ENCODE results near the gene REN. TPM values are rescaled to one million over a fixed set of nuclear protein-coding genes. Genes with fewer than 3 reads are reported as not detected.

Gene REN
- total RNA-seq, 3 donors from 2014 or later (not counting 1 experiment from before 2014, with no cell fraction given): not detected

DNA sequence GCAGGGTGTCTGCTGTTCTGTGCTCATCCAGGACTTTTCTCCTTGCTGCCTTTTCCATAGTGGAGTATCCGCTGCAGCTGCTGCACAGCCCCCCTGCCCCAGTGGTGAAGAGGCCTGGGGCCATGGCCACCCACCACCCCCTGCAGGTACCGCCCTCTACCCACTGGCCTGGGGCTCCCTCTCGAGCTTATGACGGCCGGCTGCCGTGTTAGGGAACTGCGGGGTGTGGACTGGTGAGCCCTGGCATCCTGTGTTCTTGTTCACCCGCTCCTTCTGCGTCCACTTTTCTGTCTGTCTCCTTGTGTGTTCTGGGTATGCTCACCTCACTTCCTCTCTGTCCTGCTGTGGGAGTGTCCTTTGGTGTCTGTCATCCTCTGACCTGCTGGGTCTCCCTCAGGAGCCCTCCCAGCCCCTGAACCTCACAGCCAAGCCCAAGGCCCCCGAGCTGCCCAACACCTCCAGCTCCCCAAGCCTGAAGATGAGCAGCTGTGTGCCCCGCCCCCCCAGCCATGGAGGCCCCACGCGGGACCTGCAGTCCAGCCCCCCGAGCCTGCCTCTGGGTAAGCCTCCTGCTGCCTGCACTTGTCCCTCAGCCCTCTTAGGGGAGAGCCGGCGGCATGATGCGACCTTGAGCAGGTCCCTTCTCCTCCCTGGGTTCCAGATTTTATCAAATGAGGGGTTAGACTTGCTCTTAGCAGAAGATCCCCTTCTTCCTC, 44.1 kb downstream of the REN start:
- Histone ChIP-seq H3K27me3 (ENCODE audit: control insufficient read depth, insufficient read depth, low read length) (no peaks in the 10 kb centered on the region), H3K4me3 (ENCODE audit: low read length) (no peak overlapping the region), H3K4me1 (ENCODE audit: control insufficient read depth, insufficient read depth, low read length) (no peaks in the 10 kb centered on the region), H3K36me3 (ENCODE audit: control insufficient read depth, insufficient read depth, low read length) (peaks cover 28% of the 10 kb centered on the region), H3K9me3 (ENCODE audit: control insufficient read depth, insufficient read depth, low read length) (no peaks in the 10 kb centered on the region), H3K27ac (ENCODE audit: low read length) (no peak overlapping the region)
- H3K27me3 Mint-ChIP-seq (ENCODE audit: low read depth in 2 of 2): no peaks in the 10 kb centered on the region
- 90% methylated on average over 17 of the region's 17 CpGs for WGBS (ENCODE audit: insufficient coverage)
- ATAC-seq (no peak), DNase-seq (no peak)
- TF ChIP-seq, protein P1, sequence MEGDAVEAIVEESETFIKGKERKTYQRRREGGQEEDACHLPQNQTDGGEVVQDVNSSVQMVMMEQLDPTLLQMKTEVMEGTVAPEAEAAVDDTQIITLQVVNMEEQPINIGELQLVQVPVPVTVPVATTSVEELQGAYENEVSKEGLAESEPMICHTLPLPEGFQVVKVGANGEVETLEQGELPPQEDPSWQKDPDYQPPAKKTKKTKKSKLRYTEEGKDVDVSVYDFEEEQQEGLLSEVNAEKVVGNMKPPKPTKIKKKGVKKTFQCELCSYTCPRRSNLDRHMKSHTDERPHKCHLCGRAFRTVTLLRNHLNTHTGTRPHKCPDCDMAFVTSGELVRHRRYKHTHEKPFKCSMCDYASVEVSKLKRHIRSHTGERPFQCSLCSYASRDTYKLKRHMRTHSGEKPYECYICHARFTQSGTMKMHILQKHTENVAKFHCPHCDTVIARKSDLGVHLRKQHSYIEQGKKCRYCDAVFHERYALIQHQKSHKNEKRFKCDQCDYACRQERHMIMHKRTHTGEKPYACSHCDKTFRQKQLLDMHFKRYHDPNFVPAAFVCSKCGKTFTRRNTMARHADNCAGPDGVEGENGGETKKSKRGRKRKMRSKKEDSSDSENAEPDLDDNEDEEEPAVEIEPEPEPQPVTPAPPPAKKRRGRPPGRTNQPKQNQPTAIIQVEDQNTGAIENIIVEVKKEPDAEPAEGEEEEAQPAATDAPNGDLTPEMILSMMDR (IDR thresholded peaks at IDR 0.05): no peak
- intact Hi-C loops (cut with micrococcal nuclease): no loop called here
- no peaks in the 10 kb centered on the region for H3K36me3 Mint-ChIP-seq
- peaks cover 0 to 5% of the 10 kb centered on the region in 2 donors for H3K4me1 Mint-ChIP-seq
- no peak overlapping the region for H3K27ac Mint-ChIP-seq
- no peak overlapping the region for H3K4me3 Mint-ChIP-seq
- no peaks in the 10 kb centered on the region for H3K9me3 Mint-ChIP-seq

DNA sequence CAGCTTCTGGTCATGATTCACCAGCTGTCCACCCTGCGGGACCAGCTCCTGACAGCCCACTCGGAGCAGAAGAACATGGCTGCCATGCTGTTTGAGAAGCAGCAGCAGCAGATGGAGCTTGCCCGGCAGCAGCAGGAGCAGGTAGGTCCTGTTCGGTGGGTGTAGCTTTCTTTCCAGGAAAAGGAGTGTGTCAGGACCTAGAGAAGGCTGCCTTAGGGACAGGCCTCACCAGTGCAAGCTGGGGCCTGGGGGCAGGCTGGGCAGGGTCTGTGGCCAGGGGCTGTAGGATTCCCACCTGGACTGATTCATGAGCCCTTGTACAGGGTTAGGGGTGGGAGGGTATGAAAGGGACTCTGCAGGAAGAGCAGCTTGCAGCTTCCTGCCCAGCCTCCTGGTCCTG, 49.6 kb downstream of the REN start:
- Mint-ChIP-seq H3K27ac (no peak overlapping the region), H3K9me3 (no peaks in the 10 kb centered on the region), H3K27me3 (ENCODE audit: low read depth in 2 of 2) (no peaks in the 10 kb centered on the region), H3K4me1 (peaks cover 13 to 25% of the 10 kb centered on the region in 2 donors), H3K4me3 (no peak overlapping the region), H3K36me3 (no peaks in the 10 kb centered on the region)
- H3K4me1 ChIP-seq (ENCODE audit: control insufficient read depth, insufficient read depth, low read length): peaks cover 8% of the 10 kb centered on the region
- intact Hi-C loops (cut with micrococcal nuclease): no loop called here
- TF ChIP-seq, protein P1 (IDR thresholded peaks at IDR 0.05): no peak
- ATAC-seq (no peak), DNase-seq (no peak)
- H3K9me3 ChIP-seq (ENCODE audit: control insufficient read depth, insufficient read depth, low read length): no peaks in the 10 kb centered on the region
- H3K27ac ChIP-seq (ENCODE audit: low read length): no peak overlapping the region
- no peaks in the 10 kb centered on the region for H3K27me3 ChIP-seq (ENCODE audit: control insufficient read depth, insufficient read depth, low read length)
- H3K36me3 ChIP-seq (ENCODE audit: control insufficient read depth, insufficient read depth, low read length): peaks cover 8% of the 10 kb centered on the region
- WGBS (ENCODE audit: insufficient coverage): 98% methylated on average over 4 of the region's 4 CpGs
- no peak overlapping the region for H3K4me3 ChIP-seq (ENCODE audit: low read length)

DNA sequence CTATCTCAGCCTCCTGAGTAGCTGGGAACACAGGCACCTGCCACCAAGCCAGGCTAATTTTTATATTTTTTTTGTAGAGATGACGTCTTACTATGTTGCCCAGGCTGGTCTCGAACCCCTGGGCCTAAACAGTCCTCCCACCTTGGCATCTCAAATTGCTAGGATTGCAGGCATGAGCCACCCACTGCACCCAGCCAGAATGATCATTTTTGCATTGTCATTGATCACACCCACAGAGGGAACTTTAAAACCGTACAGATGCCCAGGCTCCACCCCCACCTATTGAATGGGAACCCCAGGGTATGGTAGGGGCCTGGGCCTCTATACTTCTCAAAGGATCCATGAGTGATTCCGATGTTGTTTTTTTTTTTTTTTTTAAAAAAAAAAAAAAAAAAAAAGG, 51.0 kb downstream of the REN start:
- H3K4me1 Mint-ChIP-seq: peaks cover 13 to 25% of the 10 kb centered on the region in 2 donors
- WGBS (ENCODE audit: insufficient coverage): 84% methylated on average over 4 of the region's 4 CpGs
- H3K27ac Mint-ChIP-seq: peak overlapping the region in 1 of 2 donors; percentile 31
- Histone ChIP-seq H3K36me3 (ENCODE audit: control insufficient read depth, insufficient read depth, low read length) (peaks cover 8% of the 10 kb centered on the region), H3K27ac (ENCODE audit: low read length) (no peak overlapping the region), H3K9me3 (ENCODE audit: control insufficient read depth, insufficient read depth, low read length) (no peaks in the 10 kb centered on the region), H3K4me3 (ENCODE audit: low read length) (no peak overlapping the region), H3K27me3 (ENCODE audit: control insufficient read depth, insufficient read depth, low read length) (no peaks in the 10 kb centered on the region), H3K4me1 (ENCODE audit: control insufficient read depth, insufficient read depth, low read length) (peaks cover 8% of the 10 kb centered on the region)
- DNase-seq: no peak
- no peak for ATAC-seq
- no peaks in the 10 kb centered on the region for H3K36me3 Mint-ChIP-seq
- no peak overlapping the region for H3K4me3 Mint-ChIP-seq
- no peaks in the 10 kb centered on the region for H3K9me3 Mint-ChIP-seq
- intact Hi-C loops (cut with micrococcal nuclease): no loop called here
- H3K27me3 Mint-ChIP-seq (ENCODE audit: low read depth in 2 of 2): no peaks in the 10 kb centered on the region
- TF ChIP-seq, protein P1 (IDR thresholded peaks at IDR 0.05): no peak

DNA sequence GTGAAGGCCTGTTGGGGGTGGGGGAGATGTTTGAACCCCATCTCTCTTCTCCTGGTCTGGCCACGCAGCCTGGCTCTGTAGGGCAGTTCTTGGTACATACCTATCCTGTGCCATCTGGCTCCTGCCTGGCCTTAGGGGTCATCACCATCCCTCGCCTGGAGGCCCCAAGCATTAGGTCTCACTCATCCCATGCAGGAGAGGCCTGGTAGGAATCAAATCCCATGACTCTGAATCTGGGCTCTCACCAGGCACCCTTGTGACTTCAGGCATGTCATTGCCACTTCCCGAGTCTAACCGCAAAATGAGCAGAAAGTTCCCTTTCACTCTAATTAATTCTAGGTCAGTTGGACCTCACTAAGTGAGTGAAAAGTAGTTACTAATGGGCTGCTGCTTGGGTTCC, 51.5 kb downstream of the REN start:
- Histone ChIP-seq H3K27me3 (ENCODE audit: control insufficient read depth, insufficient read depth, low read length) (no peaks in the 10 kb centered on the region), H3K4me1 (ENCODE audit: control insufficient read depth, insufficient read depth, low read length) (peaks cover 8% of the 10 kb centered on the region), H3K27ac (ENCODE audit: low read length) (no peak overlapping the region), H3K36me3 (ENCODE audit: control insufficient read depth, insufficient read depth, low read length) (peaks cover 8% of the 10 kb centered on the region), H3K9me3 (ENCODE audit: control insufficient read depth, insufficient read depth, low read length) (no peaks in the 10 kb centered on the region), H3K4me3 (ENCODE audit: low read length) (no peak overlapping the region)
- Mint-ChIP-seq H3K4me1 (peaks cover 13 to 25% of the 10 kb centered on the region in 2 donors), H3K27ac (peak overlapping the region in 1 of 2 donors; percentile 31), H3K27me3 (ENCODE audit: low read depth in 2 of 2) (no peaks in the 10 kb centered on the region), H3K4me3 (no peak overlapping the region), H3K9me3 (no peaks in the 10 kb centered on the region), H3K36me3 (no peaks in the 10 kb centered on the region)
- intact Hi-C loops (cut with micrococcal nuclease): no loop called here
- 93% methylated on average over 3 of the region's 4 CpGs for WGBS (ENCODE audit: insufficient coverage)
- TF ChIP-seq, protein P1 (IDR thresholded peaks at IDR 0.05): no peak
- no peak for DNase-seq
- ATAC-seq: no peak
